Islet of Langerhans (tissue), 1 donor: ENCODE measurements around the gene RIMS4.

Experiments
- FAIRE-seq: peaks from one replicate; lab custom pipeline; 2011; peaks lifted over from hg19 to GRCh38; lab: Jason Lieb, UNC

RIMS4 gene

DNA sequence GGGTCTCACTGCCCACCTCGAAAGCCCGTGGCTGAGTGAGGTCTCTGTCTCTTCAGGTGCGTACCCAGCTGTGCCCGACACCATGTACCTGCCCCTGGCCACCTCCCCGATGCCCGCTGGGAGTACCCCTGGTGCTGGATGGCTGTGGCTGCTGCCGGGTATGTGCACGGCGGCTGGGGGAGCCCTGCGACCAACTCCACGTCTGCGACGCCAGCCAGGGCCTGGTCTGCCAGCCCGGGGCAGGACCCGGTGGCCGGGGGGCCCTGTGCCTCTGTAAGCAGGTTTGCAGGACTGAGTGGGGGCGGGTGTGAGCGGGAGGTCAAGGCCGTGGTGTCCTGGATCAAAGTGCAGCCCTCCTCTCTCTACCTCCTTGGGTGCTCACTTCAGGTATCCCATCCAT lies 90.5 kb downstream of the RIMS4 start:
- FAIRE-seq, result no peak

DNA sequence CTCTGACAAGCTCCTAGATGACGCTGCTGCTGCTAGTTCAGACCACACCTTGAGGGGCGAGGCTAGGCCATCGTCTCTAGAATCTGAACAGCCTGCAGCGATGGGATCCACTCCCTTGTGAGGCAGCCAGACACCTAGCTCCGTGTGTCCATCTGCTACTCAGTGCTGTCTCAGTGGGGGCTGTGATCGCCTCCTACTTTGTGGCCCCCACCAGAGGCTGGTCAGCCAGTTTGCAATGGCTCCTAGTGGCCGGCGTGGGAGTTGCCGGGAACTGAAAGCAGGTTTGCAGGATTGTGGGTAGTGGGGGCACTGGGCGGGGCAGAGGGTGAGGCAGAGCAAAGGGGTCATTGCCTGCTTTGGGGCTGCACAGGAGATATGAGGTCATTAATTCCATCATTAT lies 92.4 kb downstream of the RIMS4 start:
- no peak for FAIRE-seq

DNA sequence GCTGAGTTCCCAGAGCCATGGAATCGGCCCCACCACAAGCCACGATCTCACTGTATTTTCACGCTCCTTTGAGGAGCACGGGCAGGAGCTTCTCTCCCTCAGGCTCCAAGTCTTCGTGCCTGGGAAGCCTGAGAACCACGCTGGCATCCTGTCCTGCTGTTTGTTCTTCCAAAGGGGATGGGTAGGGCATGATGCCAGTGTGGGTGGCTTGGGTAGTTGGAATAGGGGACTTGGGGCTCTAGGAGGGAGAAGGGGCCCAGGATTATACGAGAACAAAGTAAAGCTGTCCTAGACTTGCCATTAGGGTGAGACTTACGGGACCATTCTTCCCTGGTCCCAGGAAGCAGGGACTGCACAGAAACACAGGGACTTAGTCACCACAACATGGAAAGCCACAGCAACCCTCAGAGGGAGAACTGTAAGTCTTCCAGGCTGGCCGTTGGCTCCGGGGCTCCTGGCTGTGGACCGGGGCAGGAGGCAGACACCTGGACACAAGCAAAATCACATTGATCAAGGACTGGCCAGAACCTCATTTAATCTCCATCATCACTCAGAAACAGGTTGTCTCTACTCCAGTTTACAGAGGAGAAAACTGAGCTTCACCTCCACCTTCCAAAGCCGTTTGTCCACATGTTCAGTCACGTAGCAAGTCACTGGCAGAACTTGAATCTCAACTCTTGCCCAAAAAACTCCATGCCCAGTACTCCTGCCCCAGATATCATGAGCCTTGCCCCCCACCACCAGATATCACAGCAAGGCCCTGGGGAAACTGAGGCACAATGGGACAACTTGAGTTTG lies 93.8 kb downstream of the RIMS4 start:
- no peak for FAIRE-seq

DNA sequence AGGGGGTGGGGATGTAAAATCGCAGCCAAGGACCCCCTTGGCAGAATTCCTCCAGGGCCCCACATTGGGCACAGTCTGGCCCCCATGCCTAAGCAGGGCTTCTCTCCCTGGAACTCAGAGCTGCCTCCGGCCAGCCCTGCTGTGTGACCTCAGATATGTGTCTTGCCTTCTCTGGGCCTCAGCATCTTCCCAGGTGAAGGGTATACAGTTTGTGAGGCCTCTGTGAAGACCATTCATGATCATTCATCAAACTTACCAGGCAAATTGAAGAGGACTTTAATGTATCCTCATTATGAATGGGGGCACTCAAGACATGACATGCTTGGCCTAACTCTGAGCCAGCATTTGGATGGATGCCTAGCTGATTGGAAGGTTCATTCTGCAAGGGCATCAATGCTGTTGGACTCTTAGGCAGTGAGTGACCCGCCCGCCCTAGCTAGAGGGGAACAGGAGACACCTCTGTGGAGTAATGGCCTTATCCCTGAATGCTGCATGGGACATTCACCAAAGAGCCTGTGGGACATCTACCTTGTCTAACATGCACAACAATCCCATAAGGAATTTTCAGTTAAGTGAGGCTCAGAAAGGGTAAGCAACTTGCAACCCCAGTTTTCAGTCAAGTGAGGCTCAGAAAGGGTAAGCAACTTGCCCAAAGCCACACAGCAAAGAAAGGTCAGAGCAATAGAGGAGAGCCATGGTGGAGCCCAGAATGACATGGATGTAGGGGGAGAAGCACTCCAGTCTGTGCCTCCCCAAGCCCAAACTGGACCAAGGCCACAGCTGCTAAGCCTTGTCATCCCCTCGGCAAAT lies 94.6 kb downstream of the RIMS4 start:
- no peak for FAIRE-seq

DNA sequence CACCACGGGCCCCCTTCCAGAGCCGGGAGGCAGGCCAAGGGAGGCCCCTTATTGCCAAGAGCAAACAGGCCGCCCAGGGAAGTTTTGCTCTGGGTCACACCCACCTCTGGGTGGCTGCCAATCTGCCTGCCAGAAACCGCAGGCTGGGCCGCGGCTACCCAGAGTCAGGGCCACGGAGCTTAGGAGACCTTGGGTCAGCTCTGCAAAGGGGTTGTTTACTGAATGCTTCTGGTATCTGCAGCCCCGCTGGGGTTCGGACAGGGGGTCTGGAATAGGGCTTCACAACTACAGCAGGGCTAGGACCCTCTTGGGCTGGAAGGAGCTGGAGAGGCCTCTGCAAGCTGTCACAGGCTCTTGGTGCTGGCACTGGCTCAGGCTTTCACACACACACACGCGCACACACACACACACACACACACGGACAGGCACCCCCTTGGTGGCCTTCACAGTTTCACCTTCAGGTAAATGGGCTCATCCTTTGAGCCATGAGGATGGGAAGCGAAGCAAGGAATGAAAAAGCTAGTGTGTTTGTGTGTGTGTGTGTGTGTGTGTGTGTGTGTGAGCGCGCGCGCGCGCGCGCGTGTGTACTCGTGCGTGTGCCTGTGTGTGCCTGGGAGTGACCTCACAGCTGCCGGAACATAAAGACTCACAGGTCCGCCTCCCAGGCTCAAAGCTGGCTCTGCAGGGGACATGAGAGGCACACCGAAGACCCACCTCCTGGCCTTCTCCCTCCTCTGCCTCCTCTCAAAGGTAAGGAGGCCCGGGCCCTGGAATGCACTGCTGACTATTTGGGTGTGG lies 95.4 kb downstream of the RIMS4 start, which contains the start of gene CCN5:
Gene CCN5, plus strand, starts transcription at position 669 of the 798 bp plus-strand sequence. Its CDS starts 22 bp downstream, at position 691.
- FAIRE-seq, result no peak

DNA sequence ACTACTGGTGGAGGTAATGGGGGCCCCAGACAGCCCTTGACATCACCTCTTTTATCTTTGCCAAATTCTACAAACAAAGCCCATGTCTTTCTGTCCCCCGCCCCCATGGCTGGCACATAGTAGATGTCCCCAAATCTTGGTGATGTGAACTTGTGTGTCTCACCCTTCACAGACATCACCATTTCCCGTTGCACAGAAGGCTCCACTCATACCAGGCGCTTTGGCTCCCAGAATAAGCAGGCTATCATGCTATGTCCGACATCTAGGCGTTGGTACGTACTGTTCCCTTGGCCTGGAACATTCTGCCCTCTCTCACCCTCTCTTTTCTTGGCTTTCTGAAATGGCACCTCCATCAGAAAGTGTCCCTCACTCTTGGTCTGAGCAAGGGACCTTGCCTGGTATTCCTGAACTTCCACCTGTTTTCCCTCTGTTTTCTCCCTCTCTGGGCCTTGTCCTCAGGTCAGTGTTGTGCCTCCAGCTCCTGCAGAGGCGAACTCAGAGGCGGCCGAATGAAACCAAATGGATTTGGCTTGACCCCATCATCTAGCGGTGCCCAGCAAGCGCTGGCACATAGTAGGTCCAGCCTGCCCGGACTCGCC lies 96.1 kb downstream of the RIMS4 start:
- no peak for FAIRE-seq

DNA sequence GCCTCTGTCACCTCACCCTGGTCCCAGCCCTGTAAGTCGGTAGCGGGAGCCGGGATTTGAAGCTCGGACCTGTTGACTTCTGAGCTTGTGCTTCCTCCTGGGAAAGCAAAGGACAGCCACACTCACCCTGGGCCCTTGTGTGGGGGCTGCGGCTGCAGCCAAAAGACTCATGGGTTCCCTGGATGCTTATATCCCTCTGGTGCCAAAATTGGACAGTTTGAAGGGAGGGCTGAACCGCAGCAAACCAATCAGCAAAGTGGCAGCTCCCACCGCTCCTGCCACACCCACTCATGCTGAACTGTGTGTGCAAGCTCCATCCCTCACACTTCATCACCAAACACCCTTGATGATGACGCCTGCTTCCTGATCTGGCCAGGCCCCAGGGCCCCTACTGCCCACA lies 99.1 kb downstream of the RIMS4 start:
- FAIRE-seq, result no peak

DNA sequence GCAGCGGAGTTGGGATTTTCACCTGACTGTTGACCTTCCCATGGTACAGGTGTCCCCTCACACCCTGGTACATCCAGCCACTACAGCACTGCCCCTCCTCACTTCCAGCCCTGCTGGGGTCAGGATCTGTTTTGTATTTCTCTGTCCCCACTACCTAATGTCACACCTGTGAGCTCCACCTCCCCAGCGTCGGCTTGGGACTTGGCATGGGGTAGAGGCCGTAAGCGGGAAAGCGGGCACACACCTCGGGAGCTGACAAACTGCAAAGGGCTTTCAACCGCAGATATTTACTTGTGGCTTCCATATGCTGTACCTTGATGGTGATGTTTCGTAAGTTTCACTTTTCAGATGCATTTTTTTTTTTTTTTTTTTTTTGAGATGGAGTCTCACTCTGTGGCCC lies 100.5 kb downstream of the RIMS4 start:
- no peak for FAIRE-seq

DNA sequence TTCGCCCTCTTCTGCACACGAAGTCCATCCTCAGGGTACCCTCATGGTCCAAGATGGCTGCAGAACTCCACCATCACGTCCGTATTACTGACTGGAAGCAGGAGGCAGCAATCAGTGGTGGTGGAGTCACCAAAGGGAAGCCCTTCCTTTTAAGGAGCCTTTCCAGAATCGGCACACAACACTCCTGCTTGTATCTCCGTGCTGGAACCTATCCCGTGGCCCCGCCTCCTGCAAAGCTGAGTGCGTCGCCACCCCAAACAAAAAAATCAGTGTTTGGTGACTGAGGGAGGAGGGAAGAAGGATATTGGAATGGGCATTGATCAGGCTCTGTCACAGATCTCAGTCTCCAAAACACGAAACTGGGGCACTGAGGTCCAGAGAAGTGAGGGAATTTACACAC lies 101.0 kb downstream of the RIMS4 start:
- FAIRE-seq, result no peak

DNA sequence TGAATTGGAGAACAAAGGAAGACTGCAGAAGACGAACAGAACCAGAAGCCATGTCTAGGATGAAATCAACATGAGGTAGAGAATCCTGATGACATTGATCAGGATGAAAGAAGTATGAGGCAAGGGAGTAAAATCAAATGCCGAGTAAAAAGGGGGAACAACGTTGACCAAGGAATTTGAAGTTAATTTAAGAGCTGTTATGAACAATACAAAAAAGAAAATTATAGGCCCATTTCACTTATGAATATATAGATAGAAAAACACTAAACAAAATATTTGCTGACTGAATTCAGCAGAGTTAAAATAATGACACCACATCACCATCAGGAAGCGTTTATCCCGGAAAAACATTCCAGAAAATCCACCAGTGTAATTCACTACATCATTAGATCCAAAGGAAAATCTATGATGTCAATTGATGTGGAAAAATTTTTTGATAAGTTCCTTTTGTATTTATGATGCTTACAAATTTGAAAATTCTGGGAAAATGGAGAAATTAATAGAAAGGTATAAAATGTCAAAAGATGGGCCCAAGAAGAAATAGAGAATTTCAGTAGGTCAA lies 103.2 kb downstream of the RIMS4 start:
- no peak for FAIRE-seq

DNA sequence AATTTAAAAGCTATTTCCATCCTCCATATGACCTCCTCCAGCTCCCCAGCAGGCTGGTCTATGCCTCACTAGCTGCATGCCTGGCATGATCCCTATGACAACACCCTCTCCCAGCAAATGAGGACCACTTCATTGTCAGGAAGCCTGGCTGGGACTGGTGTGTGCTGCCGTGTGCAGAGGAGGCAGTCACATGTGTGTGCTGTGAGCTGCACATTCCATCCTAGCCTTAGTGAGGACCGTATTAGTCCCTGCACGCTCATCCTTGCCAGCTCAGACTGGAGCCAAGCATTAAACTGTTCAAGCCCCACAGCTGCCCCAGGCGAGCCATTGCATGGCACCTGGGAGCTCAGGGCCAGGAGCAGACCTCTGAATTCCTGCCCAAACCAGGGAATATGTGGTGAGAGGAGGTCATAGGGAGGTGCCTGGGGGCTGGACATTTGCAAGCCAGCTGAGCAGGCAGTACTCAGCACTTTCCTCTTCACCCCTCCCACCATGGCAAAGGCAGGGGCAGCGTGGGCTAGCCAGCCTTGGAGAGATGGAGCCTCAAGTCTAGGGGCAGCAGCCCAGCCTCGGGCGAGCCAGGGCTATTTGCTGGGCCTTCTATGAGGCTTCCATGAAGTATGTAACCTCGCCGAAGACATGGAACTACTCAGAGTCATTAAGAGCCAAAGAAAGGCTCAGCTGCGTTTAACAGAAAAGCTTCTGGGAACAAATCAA lies 103.9 kb downstream of the RIMS4 start:
- no peak for FAIRE-seq

DNA sequence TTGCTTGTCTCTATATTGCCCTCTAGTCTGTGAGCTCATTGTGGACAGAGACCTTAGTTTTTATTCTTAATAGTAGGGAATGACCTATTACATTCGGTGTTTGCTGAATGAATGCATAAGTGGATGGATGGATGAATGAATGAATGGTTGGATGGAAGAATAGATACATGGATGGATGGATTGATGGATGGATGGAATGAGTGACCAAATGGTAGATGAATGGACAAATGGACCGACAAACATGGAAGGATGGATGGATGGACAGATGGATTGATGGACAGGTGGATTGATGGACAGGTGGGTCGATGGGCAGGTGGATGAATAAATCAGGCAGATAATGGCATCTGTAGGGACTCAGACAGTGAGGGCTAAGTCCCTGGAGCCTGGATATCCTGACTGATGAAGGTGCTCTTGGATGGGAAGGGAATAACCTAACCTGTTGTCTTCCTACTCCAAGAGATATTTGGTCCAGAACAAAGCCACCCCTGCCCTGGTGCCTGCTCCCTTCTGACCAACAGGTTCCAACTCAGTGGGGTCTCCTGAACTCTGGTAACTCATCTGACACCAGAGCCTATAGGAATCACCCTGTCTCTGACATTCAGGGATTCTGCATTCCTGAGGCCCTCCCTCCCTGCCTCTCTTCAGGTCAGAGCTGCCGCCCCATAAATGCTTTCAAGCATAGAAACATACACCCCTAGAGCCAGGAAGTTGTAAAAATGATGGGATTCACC lies 104.8 kb downstream of the RIMS4 start:
- no peak for FAIRE-seq

DNA sequence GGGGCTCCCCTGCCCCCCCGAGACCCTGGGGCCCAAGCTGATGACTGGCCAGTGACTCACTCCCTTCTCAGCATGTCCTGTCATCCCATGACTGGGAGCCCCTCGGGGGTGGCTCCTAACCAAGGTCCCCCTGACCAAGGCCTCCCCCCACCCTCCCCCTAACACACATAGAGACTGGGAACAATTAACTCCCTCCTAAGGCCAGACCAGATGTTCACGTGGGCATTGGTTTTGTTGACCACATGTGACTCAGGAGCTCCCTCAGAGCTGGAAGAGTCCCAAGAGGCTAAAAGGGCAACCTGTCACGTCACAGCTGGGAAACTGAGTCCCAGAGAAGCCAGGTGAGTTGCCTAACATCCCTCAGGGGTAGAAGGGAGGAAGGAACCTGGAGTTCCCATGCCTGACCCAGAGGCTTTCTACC lies 105.8 kb downstream of the RIMS4 start:
- FAIRE-seq, result no peak

DNA sequence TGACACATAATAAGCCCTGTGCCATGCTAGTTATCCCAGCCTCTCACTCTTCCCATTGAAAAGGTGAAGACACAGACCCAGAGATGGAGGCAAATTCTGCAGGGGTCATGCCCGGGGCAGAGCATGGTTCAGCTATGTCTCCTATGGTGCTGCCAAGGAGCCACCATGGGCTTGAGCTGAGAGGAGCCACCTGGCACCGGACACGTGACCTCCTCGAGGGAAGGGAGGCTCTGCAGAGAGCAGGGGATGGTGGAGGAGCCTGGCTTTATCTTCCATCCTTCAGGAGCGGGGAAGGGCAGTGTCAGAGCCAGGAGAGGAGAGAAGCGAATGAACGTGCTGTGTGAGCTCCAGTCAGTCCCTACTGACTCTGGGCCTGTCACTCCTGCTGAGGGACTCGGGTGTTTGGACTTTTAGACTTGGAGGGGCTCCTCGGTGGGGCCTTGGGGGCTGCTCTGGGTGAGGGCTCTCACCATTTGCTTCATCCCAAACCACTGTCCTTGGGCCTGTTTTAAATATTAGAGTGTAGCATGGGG lies 106.3 kb downstream of the RIMS4 start:
- no peak for FAIRE-seq

DNA sequence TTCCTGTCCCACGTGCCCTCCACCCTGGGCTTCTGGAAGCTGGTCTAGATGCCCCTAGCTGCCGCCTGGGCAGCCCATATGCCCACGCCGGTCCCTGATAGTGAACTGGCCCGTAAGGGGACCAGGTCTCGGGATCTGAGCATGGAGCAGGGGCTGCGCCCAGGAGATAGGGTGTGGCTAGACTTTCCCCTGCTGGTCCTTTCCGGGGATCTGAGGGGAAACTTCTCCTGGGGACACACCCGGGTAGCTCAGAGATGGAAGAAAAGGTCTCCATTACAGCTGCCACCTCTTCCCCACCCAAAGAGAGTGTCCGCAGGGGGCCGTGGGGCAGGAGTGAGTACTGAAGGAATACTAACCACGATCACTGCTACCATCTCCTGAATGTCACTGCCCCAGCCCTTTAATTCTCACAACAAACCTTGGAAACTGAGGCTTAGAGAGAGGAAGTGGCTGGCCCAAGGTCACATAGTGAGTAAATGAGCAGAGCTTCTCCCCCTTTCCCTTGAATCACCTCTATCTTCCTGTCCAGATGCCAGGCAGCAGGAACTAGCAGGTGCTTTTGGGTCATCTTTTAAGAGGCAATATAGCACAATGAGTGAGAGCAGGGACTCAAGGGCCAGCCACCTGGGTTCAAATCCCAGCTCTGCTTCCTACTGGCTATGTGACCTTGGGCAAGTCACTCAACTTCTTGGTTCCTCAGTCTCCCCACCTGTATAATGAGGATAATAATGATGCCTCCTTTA lies 107.0 kb downstream of the RIMS4 start:
- FAIRE-seq, result no peak

DNA sequence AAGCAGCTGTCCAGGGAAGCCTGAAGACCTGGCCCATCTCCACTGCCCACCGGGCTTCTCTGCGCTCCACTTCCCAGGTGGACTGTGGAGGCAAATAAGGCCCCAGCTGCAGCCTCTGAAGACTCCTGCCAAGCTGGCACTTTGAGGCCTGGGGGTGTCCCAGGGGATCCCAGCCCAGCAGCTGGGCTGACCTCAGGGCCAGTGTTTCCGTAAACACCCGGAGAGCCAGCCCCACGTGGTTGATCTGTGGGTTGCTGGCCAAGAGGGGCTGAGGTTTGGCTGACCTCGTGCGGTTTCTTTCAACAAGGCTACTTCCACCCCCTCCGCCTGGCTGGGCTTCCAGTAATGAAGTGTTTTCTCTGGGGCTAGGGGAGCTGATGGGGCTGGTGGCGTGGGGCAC lies 107.6 kb downstream of the RIMS4 start:
- no peak for FAIRE-seq

DNA sequence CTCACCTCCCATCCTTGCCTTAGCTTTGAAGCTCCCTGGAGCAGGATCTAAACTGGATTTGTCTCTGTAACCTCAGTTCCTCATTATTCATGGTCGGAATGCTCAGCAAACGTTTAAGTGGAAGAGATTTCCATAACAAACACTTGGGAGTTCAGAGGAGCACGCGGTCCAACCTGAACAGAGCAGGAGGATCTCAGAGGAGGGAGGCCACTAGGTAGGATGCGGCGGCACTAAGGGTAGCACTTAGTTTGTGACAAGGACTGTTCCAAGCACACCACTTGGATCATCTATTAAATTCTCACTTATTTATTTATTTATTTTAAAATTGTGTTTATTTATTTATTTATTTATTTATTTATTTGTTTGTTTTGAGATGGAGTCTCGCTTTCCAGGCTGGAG lies 108.5 kb downstream of the RIMS4 start:
- FAIRE-seq, result no peak
